Tibial nerve (tissue), 4 donors: ENCODE data around the gene LIN54.

Source experiments
- CTCF ChIP-seq, 5 experiments: fragments of 200-600 bp in 3 of 5; fragments of 450-650 bp in 2 of 5; sonication (generic) in 3 of 5; IDR thresholded peaks; one replicate each; pipeline ENCODE4 v1.5.1; 2016 to 2019; ENCODE audit warnings: antibody characterized with exemption in 5 of 5, mild to moderate bottlenecking in 3 of 5, moderate library complexity in 2 of 5
- EP300 ChIP-seq, 2 donors: sonication (generic); formaldehyde crosslinking; IDR thresholded peaks; one replicate each; pipeline ENCODE4 v1.6.1; 2017; ENCODE audit warnings: antibody characterized with exemption in 2 of 2, mild to moderate bottlenecking in 1 of 2
- POLR2A ChIP-seq, 2 donors: fragments of 450-650 bp; IDR thresholded peaks; one replicate each; pipeline ENCODE4 v1.6.1; 2017; ENCODE audit warnings: antibody characterized with exemption in 2 of 2, mild to moderate bottlenecking in 2 of 2, moderate library complexity in 2 of 2

- TF ChIP-seq EP300 (IDR thresholded peaks at IDR 0.05) (no peak), CTCF (IDR thresholded peaks at IDR 0.05) (no peak), POLR2A (IDR thresholded peaks at IDR 0.05) (no peak)
These were observed 15.8 kb downstream of the LIN54 start for GRCh38 chr4:82994834-82995233.
